Epithelial cell of esophagus (primary cell): Measurements from ENCODE around the gene NMU.

Experiments
- DNase-seq: peaks from one replicate; pipeline ENCODE4 v3.0.0; 2010; ENCODE audit warnings: low read depth
- H3K4me3 ChIP-seq: 2 replicates; pipeline ENCODE4 v1.5.1; 2011; ENCODE audit warnings: mild to moderate bottlenecking, low read length, control low read depth
- TF ChIP-seq, protein P1 (sequence below): IDR thresholded peaks from 2 replicates; pipeline ENCODE4 v1.5.1; 2011; ENCODE audit warnings: low read depth, mild to moderate bottlenecking, low read length, control low read depth, inconsistent platforms; ENCODE audit not compliant: insufficient read depth; ENCODE audit errors: missing control alignments

NMU gene

DNA sequence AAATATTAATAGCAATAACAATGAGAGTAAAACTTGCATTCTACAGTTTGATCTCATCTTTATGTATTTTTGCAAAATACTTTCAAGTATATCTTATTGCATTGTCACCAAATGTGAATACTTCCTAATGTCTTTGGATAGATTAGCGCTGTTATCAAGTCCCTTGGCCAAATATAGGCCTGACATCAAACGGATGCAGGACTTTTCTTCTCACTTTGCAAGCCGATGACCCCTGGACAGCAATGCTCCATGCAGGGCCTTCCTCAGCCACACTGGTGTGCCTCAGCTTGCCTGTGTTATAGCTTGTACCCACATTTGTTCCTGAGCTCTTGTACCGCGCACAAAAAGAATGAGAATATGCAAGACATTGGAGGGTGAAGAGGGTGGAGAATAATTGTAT, 18.0 kb upstream of the NMU start:
- no peak overlapping the region for H3K4me3 ChIP-seq
- TF ChIP-seq, protein P1, sequence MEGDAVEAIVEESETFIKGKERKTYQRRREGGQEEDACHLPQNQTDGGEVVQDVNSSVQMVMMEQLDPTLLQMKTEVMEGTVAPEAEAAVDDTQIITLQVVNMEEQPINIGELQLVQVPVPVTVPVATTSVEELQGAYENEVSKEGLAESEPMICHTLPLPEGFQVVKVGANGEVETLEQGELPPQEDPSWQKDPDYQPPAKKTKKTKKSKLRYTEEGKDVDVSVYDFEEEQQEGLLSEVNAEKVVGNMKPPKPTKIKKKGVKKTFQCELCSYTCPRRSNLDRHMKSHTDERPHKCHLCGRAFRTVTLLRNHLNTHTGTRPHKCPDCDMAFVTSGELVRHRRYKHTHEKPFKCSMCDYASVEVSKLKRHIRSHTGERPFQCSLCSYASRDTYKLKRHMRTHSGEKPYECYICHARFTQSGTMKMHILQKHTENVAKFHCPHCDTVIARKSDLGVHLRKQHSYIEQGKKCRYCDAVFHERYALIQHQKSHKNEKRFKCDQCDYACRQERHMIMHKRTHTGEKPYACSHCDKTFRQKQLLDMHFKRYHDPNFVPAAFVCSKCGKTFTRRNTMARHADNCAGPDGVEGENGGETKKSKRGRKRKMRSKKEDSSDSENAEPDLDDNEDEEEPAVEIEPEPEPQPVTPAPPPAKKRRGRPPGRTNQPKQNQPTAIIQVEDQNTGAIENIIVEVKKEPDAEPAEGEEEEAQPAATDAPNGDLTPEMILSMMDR, result no peak
- DNase-seq, result no peak

DNA sequence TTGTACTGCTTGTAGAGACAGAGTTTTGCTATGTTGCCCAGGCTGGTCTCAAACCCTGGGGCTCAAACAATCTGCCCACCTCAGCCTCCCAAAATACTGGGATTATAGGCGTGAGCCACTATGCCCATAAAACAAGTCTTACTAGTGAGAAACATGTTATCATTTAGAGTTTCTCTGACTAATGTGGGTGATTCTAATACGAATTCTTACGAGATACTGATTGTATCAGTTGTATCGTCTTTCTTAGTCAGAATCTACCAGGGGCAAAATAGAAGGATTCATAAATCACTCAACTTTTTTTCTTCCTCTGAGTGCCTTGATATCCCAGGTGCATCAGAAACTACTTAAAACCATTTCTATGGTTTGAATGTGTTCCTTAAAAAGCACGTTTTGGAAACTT, 14.4 kb upstream of the NMU start:
- no peak overlapping the region for H3K4me3 ChIP-seq
- no peak for DNase-seq
- TF ChIP-seq, protein P1, result no peak

DNA sequence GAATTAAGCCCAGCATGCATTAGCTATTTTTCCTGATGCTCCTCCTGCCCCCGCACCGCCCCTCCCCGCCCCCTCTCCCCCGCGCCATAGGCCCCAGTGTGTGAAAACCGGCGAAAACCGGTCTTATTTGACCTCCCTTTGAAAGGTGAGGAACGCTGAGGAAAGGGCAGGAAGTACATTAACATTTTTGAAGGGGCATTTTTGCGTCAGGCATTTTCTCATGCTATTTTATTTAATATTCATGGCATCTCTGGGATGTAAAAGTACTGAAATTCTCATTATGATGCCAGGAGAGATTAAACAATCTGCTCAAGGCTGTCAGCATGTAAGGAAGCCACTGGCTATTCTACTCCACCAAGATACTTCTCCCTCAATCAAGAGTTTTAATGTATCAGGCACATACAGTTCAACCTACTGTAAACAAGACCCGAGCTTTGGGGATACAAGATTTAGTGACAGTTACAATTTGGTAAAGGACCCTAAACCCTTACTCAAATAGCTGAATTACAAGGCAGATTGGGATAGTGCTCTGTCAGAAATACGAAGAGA, 1.2 kb upstream of the NMU start:
- no peak overlapping the region for H3K4me3 ChIP-seq
- DNase-seq, result no peak
- TF ChIP-seq, protein P1, result no peak

DNA sequence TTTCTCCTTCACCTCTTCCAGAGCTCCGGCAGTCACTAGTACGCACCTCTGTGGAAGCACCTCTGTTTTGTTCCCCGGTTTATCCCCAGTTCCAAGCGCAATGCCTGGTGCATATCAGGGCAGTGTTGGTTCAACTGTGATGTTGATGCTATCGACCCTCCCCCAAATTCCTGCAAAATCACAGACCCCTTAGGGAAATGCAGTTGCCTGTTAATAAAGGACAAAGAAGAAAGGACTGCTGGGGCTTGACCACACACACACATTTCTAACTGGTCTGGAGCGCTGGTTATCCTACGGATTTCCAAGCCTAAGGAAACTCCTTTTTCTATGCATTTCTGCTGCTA, 530 bp upstream of the NMU start:
- TF ChIP-seq, protein P1, result no peak

DNA sequence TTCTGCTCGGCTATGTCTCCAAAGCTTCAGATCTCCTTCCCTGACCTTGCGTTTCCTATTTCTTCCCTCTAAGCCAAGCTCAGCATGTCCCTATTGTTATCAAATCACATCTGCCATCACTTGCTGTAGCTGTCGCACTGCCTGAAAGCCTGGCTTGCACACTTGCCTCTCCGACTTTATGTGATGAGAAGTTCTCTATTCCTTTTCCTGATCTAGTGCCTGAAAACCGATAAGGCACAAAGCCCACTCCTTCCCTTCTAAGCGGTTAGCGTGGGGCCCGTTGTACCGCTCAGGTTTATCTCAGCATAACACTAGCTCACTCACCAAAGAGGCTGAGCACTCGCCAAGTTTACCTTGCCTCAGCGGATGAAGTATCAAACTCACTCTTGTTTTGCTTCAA, 816 bp downstream of the NMU start:
- TF ChIP-seq, protein P1, result no peak
- DNase-seq, result no peak
- peak overlapping the region; percentile 59 for H3K4me3 ChIP-seq

More for the DNA sequence above, 530 bp upstream of the NMU start:
- peak overlapping the region; percentile 59 for H3K4me3 ChIP-seq
- DNase-seq, result no peak

DNA sequence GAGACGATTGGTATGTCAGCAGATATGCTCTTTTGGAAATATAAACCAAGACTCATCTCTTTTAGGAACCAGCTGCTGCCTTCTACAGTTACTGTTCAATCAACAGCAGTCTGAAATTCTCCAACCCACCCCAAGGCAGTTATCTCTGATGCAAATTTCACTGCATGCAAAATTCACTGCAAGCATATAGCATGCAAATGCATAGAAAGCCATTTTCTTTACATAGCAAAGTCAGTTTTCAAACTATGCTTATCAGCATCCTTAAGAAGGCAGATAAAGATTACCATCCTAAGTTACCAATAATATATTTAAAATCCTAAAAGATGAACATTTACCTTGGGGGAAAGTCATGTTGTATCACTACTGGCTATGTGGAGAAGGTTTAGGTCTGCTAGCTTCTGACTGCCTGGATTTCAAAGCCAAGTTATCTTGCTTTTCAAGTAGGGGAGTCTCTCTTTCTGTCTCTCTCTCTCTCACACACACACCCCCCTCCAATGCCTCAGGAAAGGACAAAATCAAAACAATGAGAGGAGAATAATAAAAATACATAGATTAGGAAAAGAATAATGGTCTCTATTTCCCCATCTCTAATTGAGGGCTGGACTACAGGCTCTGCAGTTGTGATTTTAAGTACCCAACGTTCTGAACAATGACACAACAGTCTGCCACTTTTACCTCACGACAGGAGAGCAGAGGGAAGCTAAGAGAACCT, 1.5 kb downstream of the NMU start:
- no peak for DNase-seq
- TF ChIP-seq, protein P1, result no peak
- H3K4me3 ChIP-seq, result peak overlapping the region; percentile 59

DNA sequence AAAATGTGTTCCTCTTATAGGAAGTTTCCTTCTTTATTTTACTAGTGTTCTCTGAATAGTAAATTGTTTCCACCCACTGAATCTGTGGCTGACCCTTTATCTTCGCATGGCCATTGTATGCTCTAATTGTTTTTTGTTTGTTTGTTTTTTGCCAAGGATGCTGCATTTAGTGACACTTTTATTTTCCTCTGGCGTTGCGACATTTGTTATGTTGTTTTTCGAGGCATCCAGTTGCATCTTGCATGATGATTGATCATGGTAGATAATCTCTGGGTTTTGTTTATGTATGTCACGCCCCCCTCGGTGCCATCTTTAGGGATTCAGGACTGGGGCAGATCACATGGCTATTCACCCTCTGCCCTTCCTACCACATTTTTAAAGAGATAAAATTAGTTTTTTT, 2.2 kb downstream of the NMU start:
- no peak for DNase-seq
- TF ChIP-seq, protein P1, result no peak
- no peak overlapping the region for H3K4me3 ChIP-seq
